Measurements from ENCODE around the gene REXO1. TPM values are rescaled to one million over a fixed set of nuclear protein-coding genes. Genes with fewer than 3 reads are reported as not detected.
"Not testable (repeated sequence)": the region's sequence is repeated elsewhere in the genome, so short reads cannot be mapped to it uniquely, and the experiment has no call there.

Gene REXO1
- polyA plus RNA-seq (2013, experiment 1 of 2), result 21.4 TPM
- 19.9 TPM for polyA plus RNA-seq (2013, experiment 2 of 2)

- Histone ChIP-seq H3K9ac (ENCODE audit: low read depth, low read length) (peak within 1 kb of the TSS; percentile 99), H3K4me3 (ENCODE audit: low read length) (peak within 1 kb of the TSS; percentile 89), H3K4me1 (ENCODE audit: insufficient read depth, low read length) (peaks cover 9% of the 10 kb centered on the region), H3K36me3 (ENCODE audit: insufficient read depth, low read length) (no peaks in the 10 kb centered on the region), H3K27me3 (ENCODE audit: insufficient read depth, low read length) (no peaks in the 10 kb centered on the region), H3K27ac (ENCODE audit: low read depth, low read length) (peak within 1 kb of the TSS; percentile 99), H3K9me3 (ENCODE audit: insufficient read depth, low read depth, low read length) (no peaks in the 10 kb centered on the region)
- 4% methylated on average over 60 of the region's 60 CpGs for WGBS
These were observed at the start of gene REXO1 for GRCh38 chr19:1848399-1849131. Gene REXO1 (minus strand): TSS chr19:1848483. CDS start chr19:1848358, 125 bp downstream.

- Histone ChIP-seq H3K27ac (ENCODE audit: low read depth, low read length) (no peak overlapping the region), H3K36me3 (ENCODE audit: insufficient read depth, low read length) (no peaks in the 10 kb centered on the region), H3K4me1 (ENCODE audit: insufficient read depth, low read length) (0 out of 2 replicates have a peak, but pooled peaks cover 2% of the 10 kb centered on the region), H3K4me3 (ENCODE audit: low read length) (no peak overlapping the region), H3K27me3 (ENCODE audit: insufficient read depth, low read length) (no peaks in the 10 kb centered on the region), H3K9ac (ENCODE audit: low read depth, low read length) (no peak overlapping the region), H3K9me3 (ENCODE audit: insufficient read depth, low read depth, low read length) (no peaks in the 10 kb centered on the region)
- WGBS, result 92% methylated on average over 13 of the region's 13 CpGs
These were observed 48.2 kb upstream of the REXO1 start for GRCh38 chr19:1896508-1896907.

GRCh38 chr19:1893791-1894190, 45.5 kb upstream of the REXO1 start:
- 0 out of 2 replicates have a peak, but pooled peaks cover 2% of the 10 kb centered on the region for H3K4me1 ChIP-seq (ENCODE audit: insufficient read depth, low read length)
- no peak overlapping the region for H3K9ac ChIP-seq (ENCODE audit: low read depth, low read length)
- 64% methylated on average over 15 of the region's 17 CpGs for WGBS
- no peak overlapping the region for H3K27ac ChIP-seq (ENCODE audit: low read depth, low read length)
- no peaks in the 10 kb centered on the region for H3K9me3 ChIP-seq (ENCODE audit: insufficient read depth, low read depth, low read length)
- H3K4me3 ChIP-seq (ENCODE audit: low read length), result no peak overlapping the region
- H3K27me3 ChIP-seq (ENCODE audit: insufficient read depth, low read length), result no peaks in the 10 kb centered on the region
- H3K36me3 ChIP-seq (ENCODE audit: insufficient read depth, low read length), result no peaks in the 10 kb centered on the region

GRCh38 chr19:1889907-1890306, 41.6 kb upstream of the REXO1 start:
- peaks cover 5% of the 10 kb centered on the region; the same call in 1 of the 2 replicates for H3K4me1 ChIP-seq (ENCODE audit: insufficient read depth, low read length)
- WGBS, result no CpG with 5 or more reads among the region's 1 CpG

GRCh38 chr19:1888385-1888784, 40.1 kb upstream of the REXO1 start:
- peaks cover 11% of the 10 kb centered on the region for H3K4me1 ChIP-seq (ENCODE audit: insufficient read depth, low read length)
- H3K4me3 ChIP-seq (ENCODE audit: low read length), result no peak overlapping the region
- no peak overlapping the region for H3K9ac ChIP-seq (ENCODE audit: low read depth, low read length)
- H3K27me3 ChIP-seq (ENCODE audit: insufficient read depth, low read length), result no peaks in the 10 kb centered on the region
- H3K27ac ChIP-seq (ENCODE audit: low read depth, low read length), result no peak overlapping the region
- no peaks in the 10 kb centered on the region for H3K9me3 ChIP-seq (ENCODE audit: insufficient read depth, low read depth, low read length)
- 81% methylated on average over 5 of the region's 5 CpGs for WGBS
- no peaks in the 10 kb centered on the region for H3K36me3 ChIP-seq (ENCODE audit: insufficient read depth, low read length)

More at GRCh38 chr19:1889907-1890306, 41.6 kb upstream of the REXO1 start:
- Histone ChIP-seq H3K4me3 (ENCODE audit: low read length) (no peak overlapping the region), H3K9me3 (ENCODE audit: insufficient read depth, low read depth, low read length) (no peaks in the 10 kb centered on the region), H3K27me3 (ENCODE audit: insufficient read depth, low read length) (no peaks in the 10 kb centered on the region), H3K27ac (ENCODE audit: low read depth, low read length) (no peak overlapping the region), H3K9ac (ENCODE audit: low read depth, low read length) (no peak overlapping the region), H3K36me3 (ENCODE audit: insufficient read depth, low read length) (no peaks in the 10 kb centered on the region)

- H3K27ac ChIP-seq (ENCODE audit: low read depth, low read length); H3K4me3 ChIP-seq (ENCODE audit: low read length); H3K9me3 ChIP-seq (ENCODE audit: insufficient read depth, low read depth, low read length); H3K9ac ChIP-seq (ENCODE audit: low read depth, low read length); H3K27me3 ChIP-seq (ENCODE audit: insufficient read depth, low read length); H3K36me3 ChIP-seq (ENCODE audit: insufficient read depth, low read length): not testable (repeated sequence)
- H3K4me1 ChIP-seq (ENCODE audit: insufficient read depth, low read length), result peaks cover 17% of the 10 kb centered on the region
- 97% methylated on average over 15 of the region's 15 CpGs for WGBS
These were observed 38.1 kb upstream of the REXO1 start for GRCh38 chr19:1886360-1886759.

- not testable (repeated sequence) for H3K9me3 ChIP-seq (ENCODE audit: insufficient read depth, low read depth, low read length); H3K36me3 ChIP-seq (ENCODE audit: insufficient read depth, low read length); H3K27me3 ChIP-seq (ENCODE audit: insufficient read depth, low read length); H3K27ac ChIP-seq (ENCODE audit: low read depth, low read length)
- peaks cover 17% of the 10 kb centered on the region for H3K4me1 ChIP-seq (ENCODE audit: insufficient read depth, low read length)
- peak within 1 kb of the TSS; percentile 72 for H3K9ac ChIP-seq (ENCODE audit: low read depth, low read length)
- WGBS, result 21% methylated on average over 46 of the region's 46 CpGs
- peak within 1 kb of the TSS; percentile 93 for H3K4me3 ChIP-seq (ENCODE audit: low read length)
These were observed 37.3 kb upstream of the REXO1 start, which contains the start of gene ABHD17A for GRCh38 chr19:1885398-1886119. Gene ABHD17A (minus strand): TSS chr19:1885496. CDS start chr19:1881566, 3,930 bp downstream.

GRCh38 chr19:1884719-1885334, 36.5 kb upstream of the REXO1 start:
- Histone ChIP-seq H3K27me3 (ENCODE audit: insufficient read depth, low read length) (no peaks in the 10 kb centered on the region), H3K4me3 (ENCODE audit: low read length) (peak overlapping the region; percentile 93), H3K27ac (ENCODE audit: low read depth, low read length) (no peak overlapping the region), H3K9ac (ENCODE audit: low read depth, low read length) (peak overlapping the region; percentile 72), H3K9me3 (ENCODE audit: insufficient read depth, low read depth, low read length) (no peaks in the 10 kb centered on the region), H3K36me3 (ENCODE audit: insufficient read depth, low read length) (no peaks in the 10 kb centered on the region), H3K4me1 (ENCODE audit: insufficient read depth, low read length) (peaks cover 17% of the 10 kb centered on the region)
- WGBS, result under 1% methylated on average over 56 of the region's 56 CpGs

GRCh38 chr19:1884291-1884718, 36.0 kb upstream of the REXO1 start:
- WGBS, result 25% methylated on average over 11 of the region's 11 CpGs
- H3K36me3 ChIP-seq (ENCODE audit: insufficient read depth, low read length), result no peaks in the 10 kb centered on the region
- H3K4me3 ChIP-seq (ENCODE audit: low read length), result peak overlapping the region; percentile 93
- peak overlapping the region; percentile 72; the same call in 1 of the 2 replicates for H3K9ac ChIP-seq (ENCODE audit: low read depth, low read length)
- peaks cover 17% of the 10 kb centered on the region for H3K4me1 ChIP-seq (ENCODE audit: insufficient read depth, low read length)
- H3K9me3 ChIP-seq (ENCODE audit: insufficient read depth, low read depth, low read length), result no peaks in the 10 kb centered on the region
- no peaks in the 10 kb centered on the region for H3K27me3 ChIP-seq (ENCODE audit: insufficient read depth, low read length)
- H3K27ac ChIP-seq (ENCODE audit: low read depth, low read length), result no peak overlapping the region

- H3K9ac ChIP-seq (ENCODE audit: low read depth, low read length), result no peak overlapping the region
- H3K4me3 ChIP-seq (ENCODE audit: low read length), result peak overlapping the region; percentile 93
These were observed 35.5 kb upstream of the REXO1 start for GRCh38 chr19:1883784-1884183.

More at GRCh38 chr19:1883784-1884183, 35.5 kb upstream of the REXO1 start:
- Histone ChIP-seq H3K9me3 (ENCODE audit: insufficient read depth, low read depth, low read length) (no peaks in the 10 kb centered on the region), H3K36me3 (ENCODE audit: insufficient read depth, low read length) (no peaks in the 10 kb centered on the region), H3K27me3 (ENCODE audit: insufficient read depth, low read length) (no peaks in the 10 kb centered on the region), H3K4me1 (ENCODE audit: insufficient read depth, low read length) (peaks cover 17% of the 10 kb centered on the region), H3K27ac (ENCODE audit: low read depth, low read length) (no peak overlapping the region)
- WGBS, result 76% methylated on average over 8 of the region's 8 CpGs
